Heart right ventricle (tissue), 16 donors: ENCODE data around the gene SFMBT2. TPM values are rescaled to one million over a fixed set of nuclear protein-coding genes. Genes with fewer than 3 reads are reported as not detected.
A peak's percentile ranks its signal among the peaks of the same experiment; 100 is the strongest.

Experiments used
- ATAC-seq, 8 donors: fragments of 200-7000 bp; cut with Tn5 transposase; one replicate each; pipeline ENCODE4 v1.9.1; 2020; ENCODE audit warnings: mild to moderate bottlenecking in 8 of 8, moderate library complexity in 8 of 8, moderate number of reproducible peaks in 1 of 8
- DNase-seq, 2 donors: peaks; one replicate each; pipeline ENCODE4 v3.0.0-alpha.2; 2020
- H3K27ac ChIP-seq, 10 donors: fragments of 200-600 bp; sonication (generic) in 2 of 10; one replicate each; pipeline versions ENCODE4 v1.5.0 to v1.8.0; 2020 to 2022; ENCODE audit warnings: mild to moderate bottlenecking in 3 of 10
- H3K27me3 ChIP-seq, 7 donors: fragments of 200-600 bp; one replicate each; pipeline ENCODE4 v1.8.0; 2021 to 2022; ENCODE audit warnings: mild to moderate bottlenecking in 2 of 7
- H3K36me3 ChIP-seq, 9 donors: fragments of 200-600 bp; sonication (generic) in 1 of 9; one replicate each; pipeline versions ENCODE4 v1.5.0 to v1.8.0; 2020 to 2022; ENCODE audit warnings: mild to moderate bottlenecking in 2 of 9
- H3K4me1 ChIP-seq, 9 donors: fragments of 200-600 bp; sonication (generic) in 1 of 9; one replicate each; pipeline versions ENCODE4 v1.5.0 to v1.8.0; 2020 to 2022; ENCODE audit warnings: mild to moderate bottlenecking in 4 of 9
- H3K4me3 ChIP-seq, 10 donors: fragments of 200-600 bp; sonication (generic) in 2 of 10; one replicate each; pipeline versions ENCODE4 v1.5.0 to v1.8.0; 2020 to 2022; ENCODE audit warnings: mild to moderate bottlenecking in 7 of 10, moderate library complexity in 2 of 10
- H3K9me3 ChIP-seq, 11 donors: fragments of 200-600 bp in 10 of 11; sonication (generic) in 2 of 11; one replicate each; pipeline versions ENCODE4 v1.5.0 to v1.8.0; 2013 to 2022; ENCODE audit warnings: mild to moderate bottlenecking in 2 of 11, control low read depth in 1 of 11, moderate library complexity in 1 of 11
- CTCF ChIP-seq, 9 donors: fragments of 200-600 bp; sonication (generic) in 2 of 9; IDR thresholded peaks; one replicate each; pipeline versions ENCODE4 v1.5.0 to v1.8.0; 2021 to 2022; ENCODE audit warnings: antibody characterized with exemption in 9 of 9, mild to moderate bottlenecking in 5 of 9, moderate library complexity in 1 of 9
- WGBS, 2 donors: extraction: QIAGEN DNeasy Blood & Tissue Kit; methylation state at CpG; one replicate each; pipeline ENCODE4 v1.1.7; 2013; ENCODE audit warnings: inconsistent platforms in 1 of 2; 5-methylcytosine and 5-hydroxymethylcytosine counted together
- intact Hi-C, 10 donors: fragments of 100-400 bp; cut with DNase I; formaldehyde crosslinking; loops; one replicate each; pipeline versions ENCODE4 v1.11.1 to v1.14.2; 2022
- polyA plus RNA-seq, 2 donors: library from polyadenylated mRNA; stranded (reverse); fragments of 200-250 nt; gene quantifications; one replicate each; pipeline ENCODE4 v1.2.3, GENCODE V29; 2013
- total RNA-seq, 10 donors: library from RNA; stranded (reverse); fragmentation: NEBNext Ultra II Directional in 3 of 10; extraction: Animal tissue kit (Norgen Biotek cat#: 25700) in 3 of 10; gene quantifications; one replicate each; pipeline versions ENCODE4 v1.2.1 to v1.2.4, GENCODE V29; 2021 to 2023
- donor health status: Arrhythmogenic right ventricular cardiomyopathy.
- donor health status: ischemic (EF 13 %, LVEDD 7.1; RV severe dilation, severe dysfunction).
- donor health status: healthy with polysubstance abuse.
- donor health status: DM: no; HTN: yes; CAD: no.
- donor health status: DM: no; HTN: no; CAD: no.
- donor health status: ischemic (EF 25% LVEDD 6.9; RV normal size, moderate dysfunction).
- donor health status: ischemic (EF 25% LVEDD 5.7; RV mildly dilated, moderate dysfunction).
- donor health status: healthy.
- donor health status: DM: yes; HTN: yes; CAD: no.
- donor health status: Ischemic cardiomyopathy.
- donor health status: ischemic (EF 35%, LVEDD 5.7; RV mildly dilated, moderate dysfunction).
- donor health status: nonischemic (EF 11% LVEDD 7.7; RV severe dilation, severe dysfunction).
- donor health status: DM: yes; HTN: yes; CAD: no.
- donor health status: PGD.
- donor health status: ischemic (EF 29% LVEDD 5.4; RV normal size, mild dysfunction).
- donor health status: nonischemic (EF 23%, LVEDD 6.1; RV moderate dilation, normal function).

Gene SFMBT2
- total and polyA plus RNA-seq, 12 donors: 4.1 to 14.2 (median 10.0) TPM

- Histone ChIP-seq H3K9me3 (peaks cover 0 to 3% (median 0%) of the 10 kb centered on the region in 11 donors), H3K36me3 (peaks cover 0 to 75% (median 32%) of the 10 kb centered on the region in 9 donors), H3K4me1 (peaks cover 0 to 13% (median 0%) of the 10 kb centered on the region in 9 donors), H3K27me3 (no peaks in the 10 kb centered on the region), H3K27ac (no peak overlapping the region), H3K4me3 (no peak overlapping the region)
- ATAC-seq (no peak), DNase-seq (no peak)
- 96 to 98% methylated on average over 7 of the region's 7 CpGs for WGBS, 2 donors
- no peak for TF ChIP-seq CTCF (IDR thresholded peaks at IDR 0.05)
- intact Hi-C loops: no loop called here
These were observed 40.3 kb downstream of the SFMBT2 start for GRCh38 chr10:7370511-7370910.

- H3K27ac ChIP-seq: no peak overlapping the region
- H3K27me3 ChIP-seq: no peaks in the 10 kb centered on the region
- H3K36me3 ChIP-seq: peaks cover 0 to 94% (median 22%) of the 10 kb centered on the region in 9 donors
- no peak for TF ChIP-seq CTCF (IDR thresholded peaks at IDR 0.05)
- peaks cover 0 to 6% (median 0%) of the 10 kb centered on the region in 11 donors for H3K9me3 ChIP-seq
- ATAC-seq (peak in 7 of 8 donors; percentile 24 to 92 (median 66)), DNase-seq (no peak)
- peaks cover 0 to 11% (median 8%) of the 10 kb centered on the region in 9 donors for H3K4me1 ChIP-seq
- 67 to 88% methylated on average over 11 of the region's 11 CpGs for WGBS, 2 donors
- intact Hi-C loops: no loop called here
- no peak overlapping the region for H3K4me3 ChIP-seq
These were observed 45.6 kb downstream of the SFMBT2 start for GRCh38 chr10:7365027-7365745.

GRCh38 chr10:7364474-7364873, 46.4 kb downstream of the SFMBT2 start:
- WGBS, 2 donors: 83 to 89% methylated on average over 6 of the region's 6 CpGs
- DNase-seq: no peak
- H3K27ac ChIP-seq: no peak overlapping the region
- ATAC-seq: peak in 1 of 8 donors; percentile 33
- no peaks in the 10 kb centered on the region for H3K27me3 ChIP-seq
- peaks cover 0 to 6% (median 0%) of the 10 kb centered on the region in 11 donors for H3K9me3 ChIP-seq
- intact Hi-C loops: no loop called here
- no peak overlapping the region for H3K4me3 ChIP-seq
- H3K4me1 ChIP-seq: peaks cover 0 to 11% (median 8%) of the 10 kb centered on the region in 9 donors
- H3K36me3 ChIP-seq: peaks cover 0 to 94% (median 18%) of the 10 kb centered on the region in 9 donors
- TF ChIP-seq CTCF (IDR thresholded peaks at IDR 0.05): no peak

GRCh38 chr10:7363700-7364099, 47.1 kb downstream of the SFMBT2 start:
- Histone ChIP-seq H3K9me3 (peaks cover 0 to 6% (median 0%) of the 10 kb centered on the region in 11 donors), H3K27ac (no peak overlapping the region), H3K4me1 (peaks cover 0 to 11% (median 8%) of the 10 kb centered on the region in 9 donors), H3K27me3 (no peaks in the 10 kb centered on the region), H3K4me3 (no peak overlapping the region), H3K36me3 (peaks cover 0 to 94% (median 18%) of the 10 kb centered on the region in 9 donors)
- intact Hi-C loops: no loop called here
- TF ChIP-seq CTCF (IDR thresholded peaks at IDR 0.05): no peak
- WGBS, 2 donors: 98% methylated on average over 6 of the region's 6 CpGs
- DNase-seq: no peak
- no peak for ATAC-seq
